ENCODE results near the gene CBLC.

CBLC gene

DNA sequence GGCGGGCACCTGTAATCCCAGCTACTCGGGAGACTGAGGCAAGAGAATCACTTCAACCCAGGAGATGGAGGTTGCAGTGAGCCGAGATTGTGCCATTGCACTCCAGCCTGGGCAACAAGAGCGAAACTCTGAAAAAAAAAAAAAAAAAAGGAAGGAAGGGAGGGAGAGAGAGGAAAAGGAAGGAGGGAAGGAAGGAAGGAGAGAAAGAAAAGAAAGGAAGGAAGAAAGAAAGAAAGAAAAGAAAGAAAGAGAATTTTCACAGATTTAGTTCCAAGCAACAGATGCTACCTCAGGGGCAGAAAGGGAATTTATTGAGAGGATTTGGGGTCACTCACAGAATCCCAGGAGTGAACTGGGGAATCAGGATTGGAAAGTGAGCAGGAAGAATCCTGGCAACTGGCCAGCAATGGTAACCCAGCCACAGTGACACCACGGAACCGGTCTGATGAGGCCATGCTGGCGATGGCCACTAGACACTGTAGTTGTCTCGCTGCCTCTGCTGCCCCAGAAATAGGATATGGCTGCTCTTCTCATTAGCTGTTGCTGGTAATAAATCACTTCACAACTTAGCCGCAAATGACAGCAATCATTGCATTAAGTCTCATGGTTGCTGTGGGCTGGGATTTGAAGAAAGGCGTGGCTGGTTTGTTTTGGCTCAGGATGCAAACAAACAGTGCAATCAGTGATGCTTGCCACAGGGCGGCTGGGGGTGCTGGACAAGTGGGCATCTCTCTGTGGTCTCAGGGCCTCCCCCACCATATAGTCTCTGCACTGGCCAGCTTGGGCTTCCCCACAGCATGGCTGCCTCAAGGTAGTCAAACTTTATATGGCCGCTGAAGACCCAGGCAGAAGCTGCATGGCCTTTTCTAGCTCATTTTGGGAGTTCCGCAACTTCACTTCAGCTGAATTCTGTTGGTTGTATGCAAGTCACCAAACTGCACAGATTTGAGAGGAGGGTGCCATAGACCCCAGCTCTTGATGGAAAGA, 26.0 kb downstream of the CBLC start:
- peak; percentile 14 for DNase-seq

DNA sequence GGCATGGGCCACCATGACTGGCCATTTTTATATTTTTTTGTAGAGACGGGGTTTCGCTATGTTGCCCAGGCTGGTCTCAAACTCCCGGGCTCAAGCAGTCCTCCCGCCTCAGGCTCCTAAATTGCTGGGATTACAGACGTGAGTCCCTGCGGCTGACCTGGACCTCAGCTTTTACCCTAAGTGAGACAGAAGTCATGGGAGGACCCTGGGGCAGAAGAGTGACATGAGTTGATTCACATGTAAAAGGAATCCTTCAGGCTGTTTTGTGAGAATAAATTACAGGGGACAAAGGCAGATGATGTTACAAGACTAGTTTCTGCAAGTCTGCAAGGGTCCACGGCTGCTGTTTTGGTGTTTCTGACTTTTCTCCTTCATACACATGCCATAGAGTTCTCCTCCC, 28.6 kb downstream of the CBLC start:
- no peak for DNase-seq

GRCh38 chr19:44807162-44807561, 29.5 kb downstream of the CBLC start:
- peak; percentile 33 for DNase-seq

GRCh38 chr19:44807652-44808462, 30.2 kb downstream of the CBLC start:
- no peak for DNase-seq

GRCh38 chr19:44808463-44809371, 31.0 kb downstream of the CBLC start, which contains the start of gene BCAM:
BCAM (plus strand) TSS chr19:44809103; CDS start chr19:44809125, 22 bp downstream.
- DNase-seq, result no peak

- no peak for DNase-seq
Observed at GRCh38 chr19:44809577-44810233, 32.0 kb downstream of the CBLC start.

GRCh38 chr19:44810234-44811121, 32.8 kb downstream of the CBLC start:
- no peak for DNase-seq

GRCh38 chr19:44811122-44811419, 33.4 kb downstream of the CBLC start:
- DNase-seq, result no peak

GRCh38 chr19:44812142-44812718, 34.5 kb downstream of the CBLC start:
- DNase-seq, result no peak

GRCh38 chr19:44813070-44813840, 35.6 kb downstream of the CBLC start:
- no peak for DNase-seq

- DNase-seq, result no peak
Observed at GRCh38 chr19:44813841-44814470, 36.3 kb downstream of the CBLC start.

GRCh38 chr19:44814517-44814916, 36.8 kb downstream of the CBLC start:
- DNase-seq, result no peak

- no peak for DNase-seq
Observed at GRCh38 chr19:44816301-44816700, 38.6 kb downstream of the CBLC start.

DNA sequence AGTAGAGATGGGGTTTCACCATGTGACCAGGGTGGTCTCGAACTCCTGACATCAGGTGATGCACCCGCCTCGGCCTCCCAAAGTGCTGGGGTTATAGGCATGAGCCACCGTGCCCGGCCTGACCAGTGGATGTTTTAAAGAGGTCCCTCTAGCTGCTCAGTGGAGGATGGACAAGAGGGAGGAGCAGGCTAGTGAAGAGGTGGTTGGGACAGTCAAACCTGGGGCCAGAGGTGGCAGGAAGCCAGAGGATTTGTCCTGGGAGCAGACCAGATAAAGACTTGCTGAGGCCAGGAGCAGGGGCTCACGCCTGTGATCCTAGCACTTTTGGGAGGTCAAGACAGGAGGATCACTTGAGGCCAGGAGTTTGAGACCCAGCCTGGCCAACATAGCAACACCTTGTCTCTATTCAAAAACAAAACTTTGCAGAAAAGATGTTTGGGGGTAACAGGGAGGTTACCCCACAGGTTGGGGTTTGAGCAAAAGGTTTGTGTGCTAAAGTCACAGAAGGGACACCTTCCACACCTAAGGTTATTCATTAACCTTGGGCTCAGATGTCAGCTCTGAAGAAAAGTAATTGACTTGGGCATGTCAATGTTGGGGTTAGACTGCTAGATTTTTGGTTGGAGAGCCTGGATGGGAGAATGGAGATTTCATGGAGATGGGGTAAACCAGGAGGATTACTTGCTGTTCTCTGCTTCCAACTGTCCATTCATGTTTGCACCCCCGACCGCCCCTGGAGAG, 40.2 kb downstream of the CBLC start:
- DNase-seq, result no peak

DNA sequence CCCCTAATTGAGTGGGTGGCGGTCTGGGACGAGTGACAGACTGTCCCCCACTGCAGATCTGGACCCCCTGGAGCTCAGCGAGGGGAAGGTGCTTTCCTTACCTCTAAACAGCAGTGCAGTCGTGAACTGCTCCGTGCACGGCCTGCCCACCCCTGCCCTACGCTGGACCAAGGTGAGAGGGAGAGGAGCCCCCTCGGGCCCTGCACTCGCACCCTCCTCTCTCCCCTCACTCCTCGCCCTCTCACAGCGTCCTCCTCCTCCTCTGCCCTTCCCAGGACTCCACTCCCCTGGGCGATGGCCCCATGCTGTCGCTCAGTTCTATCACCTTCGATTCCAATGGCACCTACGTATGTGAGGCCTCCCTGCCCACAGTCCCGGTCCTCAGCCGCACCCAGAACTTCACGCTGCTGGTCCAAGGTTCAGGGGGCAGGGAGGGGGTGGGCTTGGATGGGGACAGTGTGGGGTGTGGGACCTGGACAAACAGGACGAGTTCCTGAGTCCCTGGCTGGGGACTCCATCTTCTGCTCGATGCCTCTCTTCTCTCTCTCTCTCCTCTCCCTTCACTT, 40.9 kb downstream of the CBLC start:
- DNase-seq, result no peak

DNA sequence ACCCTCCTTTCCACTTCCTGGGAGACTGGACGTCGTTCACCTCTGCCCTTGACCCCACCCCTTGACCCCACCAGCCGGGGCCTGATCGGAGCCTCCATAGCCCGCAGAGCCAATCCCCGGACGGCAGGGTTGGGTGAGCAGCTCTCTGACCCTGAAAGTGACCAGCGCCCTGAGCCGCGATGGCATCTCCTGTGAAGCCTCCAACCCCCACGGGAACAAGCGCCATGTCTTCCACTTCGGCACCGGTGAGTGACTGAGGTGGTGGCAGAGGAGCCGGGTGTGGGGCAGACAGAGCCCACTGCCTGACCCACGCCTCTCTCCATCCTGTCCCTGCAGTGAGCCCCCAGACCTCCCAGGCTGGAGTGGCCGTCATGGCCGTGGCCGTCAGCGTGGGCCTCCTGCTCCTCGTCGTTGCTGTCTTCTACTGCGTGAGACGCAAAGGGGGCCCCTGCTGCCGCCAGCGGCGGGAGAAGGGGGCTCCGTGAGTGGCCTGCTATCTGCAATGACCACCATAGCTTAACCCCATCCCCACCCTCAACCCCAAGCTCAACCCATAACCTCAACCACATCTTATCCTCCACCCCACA, 41.6 kb downstream of the CBLC start:
- DNase-seq, result no peak

- no peak for DNase-seq
Observed at GRCh38 chr19:44820648-44821609, 43.2 kb downstream of the CBLC start.
